Measurements from ENCODE around the gene FRMD8. TPM values are rescaled to one million over a fixed set of nuclear protein-coding genes. Genes with fewer than 3 reads are reported as not detected.
A peak's percentile ranks its signal among the peaks of the same experiment; 100 is the strongest.

The FRMD8 gene
- polyA plus RNA-seq, 1 donor from 2014 or later = 22.2 TPM

GRCh38 chr11:65421794-65422632 lies 35.6 kb downstream of the FRMD8 start:
- H3K79me2 ChIP-seq (replicated peaks; ENCODE audit: insufficient read depth, low read length) = peaks cover 96% of the 10 kb centered on the region
- H3K9me2 ChIP-seq (ENCODE audit: insufficient read depth, low read length) = no peaks in the 10 kb centered on the region
- H3K27me3 ChIP-seq (ENCODE audit: insufficient read depth, low read depth, low read length) = no peaks in the 10 kb centered on the region
- H3K9ac ChIP-seq (ENCODE audit: low read length) = peak overlapping the region; percentile 91
- peak overlapping the region; percentile 60 for H2AFZ ChIP-seq (ENCODE audit: low read depth, low read length)
- no peaks in the 10 kb centered on the region for H3F3A ChIP-seq (ENCODE audit: insufficient read depth, low read length, poor library complexity, severe bottlenecking)
- H3K4me2 ChIP-seq (ENCODE audit: low read length) = peak overlapping the region; percentile 79
- H4K20me1 ChIP-seq (ENCODE audit: insufficient read depth) = no peaks in the 10 kb centered on the region
- H3K27ac ChIP-seq (ENCODE audit: low read length) = peak overlapping the region; percentile 92
- TF ChIP-seq TAF1 (IDR thresholded peaks at IDR 0.05; ENCODE audit: low read depth) (no peak), REST (IDR thresholded peaks at IDR 0.05; ENCODE audit: borderline replicate concordance) (peak; percentile 82), POLR2AphosphoS5 (IDR thresholded peaks at IDR 0.05) (peak; percentile 54), SMC3 (conservative IDR thresholded peaks at IDR 0.05; ENCODE audit: poor library complexity) (peak; percentile 49), EZH2 (IDR thresholded peaks at IDR 0.05; ENCODE audit: borderline replicate concordance, insufficient read depth, low read length, poor library complexity, severe bottlenecking) (no peak), EP300 (conservative IDR thresholded peaks at IDR 0.05; ENCODE audit: poor library complexity, severe bottlenecking) (peak; percentile 75), MXI1 (conservative IDR thresholded peaks at IDR 0.05; ENCODE audit: poor library complexity, severe bottlenecking) (peak; percentile 37), CTCF (IDR thresholded peaks at IDR 0.05; ENCODE audit: poor library complexity, severe bottlenecking) (no peak), RAD21 (conservative IDR thresholded peaks at IDR 0.05) (peak; percentile 33)
- H3K36me3 ChIP-seq (ENCODE audit: insufficient read depth, low read length) = no peaks in the 10 kb centered on the region
- H3K4me3 ChIP-seq (ENCODE audit: low read length) = peak overlapping the region; percentile 69
- H3K9me3 ChIP-seq (ENCODE audit: low read length) = no peaks in the 10 kb centered on the region

GRCh38 chr11:65422633-65423515 lies 36.4 kb downstream of the FRMD8 start, which contains the start of gene NEAT1:
Gene NEAT1 (plus strand): TSS chr11:65422798.
- Histone ChIP-seq H3K79me2 (replicated peaks; ENCODE audit: insufficient read depth, low read length) (peaks cover 91% of the 10 kb centered on the region), H3K27me3 (ENCODE audit: insufficient read depth, low read depth, low read length) (no peaks in the 10 kb centered on the region), H3K36me3 (ENCODE audit: insufficient read depth, low read length) (no peaks in the 10 kb centered on the region), H3K4me3 (ENCODE audit: low read length) (peak within 1 kb of the TSS; percentile 69), H2AFZ (ENCODE audit: low read depth, low read length) (peak within 1 kb of the TSS; percentile 60), H3K27ac (ENCODE audit: low read length) (peak within 1 kb of the TSS; percentile 92), H3K9me2 (ENCODE audit: insufficient read depth, low read length) (no peaks in the 10 kb centered on the region), H3K9ac (ENCODE audit: low read length) (peak within 1 kb of the TSS; percentile 91), H4K20me1 (ENCODE audit: insufficient read depth) (no peaks in the 10 kb centered on the region), H3F3A (ENCODE audit: insufficient read depth, low read length, poor library complexity, severe bottlenecking) (no peaks in the 10 kb centered on the region), H3K9me3 (ENCODE audit: low read length) (no peaks in the 10 kb centered on the region), H3K4me2 (ENCODE audit: low read length) (peak within 1 kb of the TSS; percentile 79)
- TF ChIP-seq CTCF (IDR thresholded peaks at IDR 0.05; ENCODE audit: poor library complexity, severe bottlenecking) (no peak), POLR2AphosphoS5 (IDR thresholded peaks at IDR 0.05) (peak; percentile 43), RAD21 (conservative IDR thresholded peaks at IDR 0.05) (no peak), REST (IDR thresholded peaks at IDR 0.05; ENCODE audit: borderline replicate concordance) (peak; percentile 10), TAF1 (IDR thresholded peaks at IDR 0.05; ENCODE audit: low read depth) (no peak)

All from neural cell (in vitro differentiated cells).